Measurements from ENCODE around the gene RAP1GAP.
A peak's percentile ranks its signal among the peaks of the same experiment; 100 is the strongest.

Gene RAP1GAP

DNA sequence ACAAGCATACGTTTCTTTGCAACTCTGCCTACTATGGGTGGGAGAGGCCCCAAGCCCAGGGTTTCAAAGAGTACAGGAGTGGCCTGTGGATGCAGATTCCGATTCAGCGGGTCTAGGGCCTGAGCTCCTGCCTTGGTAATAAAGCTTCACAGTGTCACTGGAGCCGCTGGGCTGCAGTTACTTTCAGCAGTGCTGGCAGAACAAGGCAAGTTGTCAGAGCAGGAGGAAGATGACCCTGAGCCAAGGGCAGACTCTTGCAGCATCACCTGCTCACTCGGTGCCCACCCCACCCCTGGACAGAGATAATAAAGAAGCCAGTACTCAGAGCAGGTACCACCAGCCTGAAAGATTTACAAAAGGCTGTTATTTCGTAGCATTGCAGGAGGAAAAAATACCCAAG lies 8.0 kb upstream of the RAP1GAP start:
- TF ChIP-seq, protein P1, sequence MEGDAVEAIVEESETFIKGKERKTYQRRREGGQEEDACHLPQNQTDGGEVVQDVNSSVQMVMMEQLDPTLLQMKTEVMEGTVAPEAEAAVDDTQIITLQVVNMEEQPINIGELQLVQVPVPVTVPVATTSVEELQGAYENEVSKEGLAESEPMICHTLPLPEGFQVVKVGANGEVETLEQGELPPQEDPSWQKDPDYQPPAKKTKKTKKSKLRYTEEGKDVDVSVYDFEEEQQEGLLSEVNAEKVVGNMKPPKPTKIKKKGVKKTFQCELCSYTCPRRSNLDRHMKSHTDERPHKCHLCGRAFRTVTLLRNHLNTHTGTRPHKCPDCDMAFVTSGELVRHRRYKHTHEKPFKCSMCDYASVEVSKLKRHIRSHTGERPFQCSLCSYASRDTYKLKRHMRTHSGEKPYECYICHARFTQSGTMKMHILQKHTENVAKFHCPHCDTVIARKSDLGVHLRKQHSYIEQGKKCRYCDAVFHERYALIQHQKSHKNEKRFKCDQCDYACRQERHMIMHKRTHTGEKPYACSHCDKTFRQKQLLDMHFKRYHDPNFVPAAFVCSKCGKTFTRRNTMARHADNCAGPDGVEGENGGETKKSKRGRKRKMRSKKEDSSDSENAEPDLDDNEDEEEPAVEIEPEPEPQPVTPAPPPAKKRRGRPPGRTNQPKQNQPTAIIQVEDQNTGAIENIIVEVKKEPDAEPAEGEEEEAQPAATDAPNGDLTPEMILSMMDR (conservative IDR thresholded peaks at IDR 0.05) = no peak
- H3K27ac ChIP-seq = peak overlapping the region; percentile 98

DNA sequence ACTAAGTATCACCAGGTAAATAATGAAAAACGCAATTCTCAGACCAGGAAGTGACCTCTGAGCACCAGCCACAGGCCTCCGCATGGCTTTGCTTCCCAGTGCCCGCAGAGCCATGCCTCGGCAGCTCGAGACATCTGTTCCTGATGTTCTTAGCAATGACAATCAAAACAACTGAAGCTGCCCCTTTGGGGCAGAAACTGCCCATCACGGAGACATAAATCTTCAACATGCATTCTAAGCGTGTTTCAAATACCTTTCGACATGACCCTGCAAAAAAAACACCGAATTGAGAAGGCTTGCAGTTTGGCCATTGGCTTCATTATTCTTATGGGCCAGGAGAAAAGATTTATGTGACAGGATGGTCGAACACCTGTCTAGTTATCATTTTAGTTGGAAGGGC lies 5.8 kb upstream of the RAP1GAP start:
- TF ChIP-seq, protein P1 (conservative IDR thresholded peaks at IDR 0.05) = no peak

DNA sequence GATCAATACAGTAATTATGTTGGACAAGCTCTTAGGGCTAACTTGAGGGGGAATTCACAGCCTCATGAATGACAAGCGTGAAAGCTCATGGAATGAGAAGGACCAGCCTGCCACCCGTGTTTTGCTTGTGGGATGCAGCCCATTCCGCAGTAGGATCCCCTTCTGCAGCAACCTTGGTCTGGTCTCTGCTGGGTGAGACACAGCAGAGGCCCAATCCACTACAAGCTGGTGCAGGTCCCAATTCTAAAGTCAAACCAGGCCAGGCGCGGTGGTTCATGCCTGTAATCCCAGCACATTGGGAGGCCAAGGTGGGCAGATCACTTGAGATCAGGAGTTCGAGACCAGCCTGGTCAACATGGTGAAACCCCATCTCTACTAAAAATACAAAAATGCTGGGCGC lies 4.7 kb upstream of the RAP1GAP start:
- H3K27ac ChIP-seq = peak overlapping the region; percentile 98

More for the DNA sequence above, 5.8 kb upstream of the RAP1GAP start:
- H3K27ac ChIP-seq = peak overlapping the region; percentile 98

DNA sequence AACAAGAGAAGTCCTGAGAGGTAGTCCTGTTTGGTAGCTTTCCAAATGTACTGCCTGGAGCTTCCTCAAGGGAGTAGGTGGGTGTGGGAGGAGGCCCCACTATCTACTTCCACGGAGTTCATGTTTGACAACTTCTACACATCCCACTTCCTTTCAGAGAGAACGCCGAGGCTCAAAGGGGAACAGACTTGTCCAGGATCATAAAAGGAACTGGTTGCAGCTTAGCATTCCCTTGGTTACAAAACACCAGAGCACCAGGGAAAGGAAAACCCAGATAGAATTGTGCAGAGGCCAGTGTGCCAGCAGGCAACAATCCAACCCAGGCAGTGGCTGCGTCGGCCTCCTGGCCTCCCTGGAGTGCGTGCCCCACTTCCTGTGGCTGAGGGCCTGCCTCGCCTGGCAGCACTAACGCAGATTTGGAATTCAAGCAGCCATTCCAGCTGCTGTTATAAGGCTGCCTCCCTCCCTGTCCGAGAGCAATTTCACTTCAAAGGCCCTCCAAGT lies 4.2 kb upstream of the RAP1GAP start:
- H3K27ac ChIP-seq = peak overlapping the region; percentile 98
- TF ChIP-seq, protein P1 (conservative IDR thresholded peaks at IDR 0.05) = no peak

DNA sequence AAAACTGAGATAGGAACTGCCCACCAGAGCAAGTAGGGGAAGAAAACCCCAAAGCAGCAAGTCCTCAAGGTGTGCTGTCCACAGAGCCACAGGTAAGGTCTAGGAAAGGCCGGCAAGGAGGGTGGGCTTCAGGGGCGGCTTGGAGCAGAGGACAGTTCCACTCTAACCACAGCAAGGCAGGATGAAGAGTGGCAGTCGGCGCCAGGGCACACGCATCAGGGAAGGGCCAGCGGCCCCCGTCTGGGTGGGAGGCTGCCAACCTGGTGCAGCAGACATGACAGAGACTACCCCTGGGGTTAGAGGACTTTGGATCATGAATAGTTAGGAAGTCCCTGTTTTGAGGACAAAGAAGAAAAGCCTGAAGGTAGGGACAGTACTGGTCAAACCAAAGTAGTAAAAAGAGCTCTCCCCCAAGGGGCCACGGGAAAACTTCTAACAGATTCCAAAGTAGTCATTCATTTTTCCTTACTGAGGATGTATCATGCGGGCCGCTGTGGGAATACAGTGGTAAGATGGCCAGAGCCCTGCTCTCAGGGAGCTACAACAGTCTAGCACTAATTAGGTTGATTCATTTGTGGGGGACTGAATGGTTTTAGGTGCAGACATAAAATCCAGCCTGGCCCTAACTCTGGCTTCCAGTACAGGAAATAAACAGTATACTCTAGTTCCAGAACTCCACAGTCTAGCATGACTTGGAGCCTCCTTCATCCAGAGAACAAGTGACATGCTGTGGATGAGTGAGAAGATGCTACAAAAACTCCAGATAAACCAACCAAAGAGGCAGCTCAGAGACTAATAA lies 3.5 kb upstream of the RAP1GAP start:
- peak overlapping the region; percentile 98 for H3K27ac ChIP-seq
- TF ChIP-seq, protein P1 (conservative IDR thresholded peaks at IDR 0.05) = no peak

DNA sequence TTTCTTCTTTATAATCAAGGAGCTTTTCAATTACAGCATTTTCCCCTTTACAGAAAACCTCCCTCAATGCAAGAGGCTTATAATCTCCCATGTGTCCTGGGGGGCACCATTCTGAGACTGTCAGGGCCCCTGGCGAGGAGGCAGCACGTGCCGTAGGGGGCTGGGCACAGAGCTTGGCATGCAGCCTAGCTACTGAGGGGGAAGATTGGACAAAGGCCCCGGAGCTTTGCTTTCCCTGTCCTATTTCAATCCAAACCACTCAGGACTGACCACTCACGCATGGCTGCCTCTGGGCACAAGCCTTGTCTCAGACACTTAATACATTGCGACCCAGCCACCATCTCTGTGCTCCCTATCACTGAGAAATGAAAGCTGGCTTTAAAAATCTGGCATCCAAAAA lies 2.8 kb upstream of the RAP1GAP start:
- TF ChIP-seq, protein P1 (conservative IDR thresholded peaks at IDR 0.05) = no peak
- H3K27ac ChIP-seq = peak overlapping the region; percentile 98

DNA sequence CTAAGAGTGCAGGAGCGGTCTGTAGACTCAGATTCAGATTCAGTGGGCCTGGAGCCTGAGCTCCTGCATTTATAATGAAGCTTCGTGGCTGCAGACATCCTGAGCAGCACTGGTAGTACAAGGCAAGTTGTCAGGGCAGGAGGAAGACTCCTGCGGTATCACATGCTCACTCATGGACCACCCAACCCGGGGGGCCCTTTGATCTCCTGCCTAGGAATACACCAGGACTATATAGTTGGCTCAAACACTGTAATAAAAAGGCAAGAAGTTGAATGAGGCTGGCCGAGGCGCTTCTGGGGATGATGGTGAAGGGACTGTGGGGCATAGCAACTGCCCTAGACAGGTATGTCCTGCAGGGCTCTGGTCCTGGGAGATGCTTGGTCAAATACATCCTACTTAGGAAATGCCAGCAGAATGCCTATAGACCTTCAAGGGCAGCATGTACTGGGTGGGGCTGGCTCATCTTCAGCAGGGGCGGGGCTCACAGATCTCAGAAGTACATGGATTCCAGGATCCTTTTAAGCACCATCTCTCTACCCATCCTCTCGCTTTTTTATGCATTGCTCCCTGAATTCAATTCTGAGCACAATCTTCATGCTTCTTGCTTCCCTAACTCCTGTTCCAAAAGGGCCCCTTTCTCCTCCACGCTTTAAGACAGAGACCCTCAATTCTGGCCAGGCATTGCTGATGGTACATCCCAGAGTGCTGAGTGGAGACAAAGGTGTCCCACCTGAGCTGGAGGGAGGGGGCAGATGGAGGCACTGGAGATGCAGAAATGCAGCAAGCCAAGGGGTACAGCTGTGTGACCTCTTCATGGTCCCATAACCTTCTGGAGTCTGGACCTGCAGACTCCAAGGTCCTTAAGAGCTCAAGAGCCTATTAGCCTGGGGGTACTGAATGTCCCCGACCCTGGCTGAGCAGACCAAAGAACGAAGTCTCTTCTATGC lies 2.1 kb upstream of the RAP1GAP start:
- TF ChIP-seq, protein P1 (conservative IDR thresholded peaks at IDR 0.05) = no peak
- H3K27ac ChIP-seq = peak overlapping the region; percentile 98
